Measurements from ENCODE around the gene TPRN. TPM values are rescaled to one million over a fixed set of nuclear protein-coding genes. Genes with fewer than 3 reads are reported as not detected.

Gene TPRN
- total RNA-seq, 1 donor from 2014 or later: 19.8 TPM

DNA sequence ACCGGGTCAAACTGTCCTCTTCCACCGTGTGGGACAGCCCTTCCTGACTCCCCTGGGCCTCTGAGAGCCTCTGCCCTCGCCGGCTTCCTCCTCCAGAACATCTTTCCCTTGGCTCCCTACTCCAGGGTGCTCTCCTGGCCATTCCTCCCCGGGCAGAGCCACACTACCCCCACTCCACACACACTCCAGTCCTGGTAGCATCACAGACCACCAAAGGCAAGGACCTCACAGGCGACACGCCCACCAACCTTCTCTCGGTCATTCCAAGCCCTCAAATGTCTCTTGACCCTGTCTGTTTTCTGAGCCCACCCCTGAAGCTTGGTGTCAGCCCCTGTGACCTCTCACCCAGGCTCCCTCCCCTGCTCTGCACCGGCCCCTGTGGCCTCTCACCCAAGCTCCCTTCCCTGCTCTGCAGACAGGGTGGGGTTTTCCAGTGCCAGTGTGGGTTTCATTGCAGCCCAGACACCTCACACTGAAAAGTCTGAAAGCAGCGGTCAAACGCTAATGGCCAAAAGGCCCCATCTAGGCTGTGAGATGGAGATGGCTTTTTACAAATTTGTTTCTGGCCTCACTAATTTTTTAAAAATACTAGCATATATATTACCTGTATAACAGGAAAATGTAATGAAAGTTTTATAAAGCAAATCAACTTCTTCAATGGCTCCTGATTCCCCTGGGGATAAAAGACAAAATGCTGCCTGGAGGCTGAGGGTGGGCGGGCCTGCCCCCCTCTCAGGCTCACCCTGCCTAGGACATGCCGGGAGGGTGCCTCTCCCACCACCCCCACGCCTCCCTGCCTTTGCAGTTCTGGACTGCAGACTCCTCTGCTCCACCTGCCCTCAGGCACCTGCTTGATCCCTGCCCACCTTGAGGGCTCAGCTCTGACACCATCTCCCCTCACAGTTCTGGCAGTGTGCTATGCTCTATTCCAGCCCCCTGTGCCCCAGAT is 41.2 kb downstream of the TPRN start:
- H3K4me1 Mint-ChIP-seq (ENCODE audit: unreplicated experiment): no peaks in the 10 kb centered on the region
- H3K36me3 Mint-ChIP-seq (ENCODE audit: unreplicated experiment): no peaks in the 10 kb centered on the region
- DNase-seq (ENCODE audit: extremely low spot score, unreplicated experiment): no peak
- H3K4me3 Mint-ChIP-seq (ENCODE audit: unreplicated experiment): no peak overlapping the region
- peaks cover 15% of the 10 kb centered on the region for H3K27me3 Mint-ChIP-seq (ENCODE audit: unreplicated experiment)
- no peaks in the 10 kb centered on the region for H3K9me3 Mint-ChIP-seq (ENCODE audit: unreplicated experiment)
- TF ChIP-seq, protein P1, sequence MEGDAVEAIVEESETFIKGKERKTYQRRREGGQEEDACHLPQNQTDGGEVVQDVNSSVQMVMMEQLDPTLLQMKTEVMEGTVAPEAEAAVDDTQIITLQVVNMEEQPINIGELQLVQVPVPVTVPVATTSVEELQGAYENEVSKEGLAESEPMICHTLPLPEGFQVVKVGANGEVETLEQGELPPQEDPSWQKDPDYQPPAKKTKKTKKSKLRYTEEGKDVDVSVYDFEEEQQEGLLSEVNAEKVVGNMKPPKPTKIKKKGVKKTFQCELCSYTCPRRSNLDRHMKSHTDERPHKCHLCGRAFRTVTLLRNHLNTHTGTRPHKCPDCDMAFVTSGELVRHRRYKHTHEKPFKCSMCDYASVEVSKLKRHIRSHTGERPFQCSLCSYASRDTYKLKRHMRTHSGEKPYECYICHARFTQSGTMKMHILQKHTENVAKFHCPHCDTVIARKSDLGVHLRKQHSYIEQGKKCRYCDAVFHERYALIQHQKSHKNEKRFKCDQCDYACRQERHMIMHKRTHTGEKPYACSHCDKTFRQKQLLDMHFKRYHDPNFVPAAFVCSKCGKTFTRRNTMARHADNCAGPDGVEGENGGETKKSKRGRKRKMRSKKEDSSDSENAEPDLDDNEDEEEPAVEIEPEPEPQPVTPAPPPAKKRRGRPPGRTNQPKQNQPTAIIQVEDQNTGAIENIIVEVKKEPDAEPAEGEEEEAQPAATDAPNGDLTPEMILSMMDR (IDR thresholded peaks at IDR 0.05): no peak
- H3K27ac Mint-ChIP-seq (ENCODE audit: unreplicated experiment): no peak overlapping the region

DNA sequence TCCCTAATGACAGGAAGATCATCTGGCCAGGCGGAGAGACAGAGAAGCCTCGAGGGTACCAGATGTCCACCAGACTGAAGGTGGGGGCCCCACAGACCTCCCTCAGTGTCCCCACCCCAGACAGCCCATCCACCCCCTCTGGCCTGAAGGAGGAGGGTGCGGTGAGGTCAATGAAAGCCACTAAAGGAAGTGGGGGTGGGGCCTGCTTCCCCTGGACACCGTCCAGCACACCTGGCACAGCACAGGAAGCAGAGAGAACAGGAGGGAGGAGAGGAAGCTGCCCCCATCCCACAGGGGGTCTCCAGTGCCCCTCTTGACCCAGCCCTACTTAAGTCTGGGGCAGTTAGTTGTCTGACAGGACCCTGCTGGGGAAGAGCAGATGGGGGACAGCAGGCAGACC is 41.9 kb downstream of the TPRN start:
- peaks cover 12% of the 10 kb centered on the region for H3K27me3 Mint-ChIP-seq (ENCODE audit: unreplicated experiment)
- H3K4me1 Mint-ChIP-seq (ENCODE audit: unreplicated experiment): no peaks in the 10 kb centered on the region
- no peaks in the 10 kb centered on the region for H3K9me3 Mint-ChIP-seq (ENCODE audit: unreplicated experiment)
- no peak for DNase-seq (ENCODE audit: extremely low spot score, unreplicated experiment)
- H3K4me3 Mint-ChIP-seq (ENCODE audit: unreplicated experiment): no peak overlapping the region
- H3K27ac Mint-ChIP-seq (ENCODE audit: unreplicated experiment): no peak overlapping the region
- H3K36me3 Mint-ChIP-seq (ENCODE audit: unreplicated experiment): no peaks in the 10 kb centered on the region
- TF ChIP-seq, protein P1 (IDR thresholded peaks at IDR 0.05): no peak

DNA sequence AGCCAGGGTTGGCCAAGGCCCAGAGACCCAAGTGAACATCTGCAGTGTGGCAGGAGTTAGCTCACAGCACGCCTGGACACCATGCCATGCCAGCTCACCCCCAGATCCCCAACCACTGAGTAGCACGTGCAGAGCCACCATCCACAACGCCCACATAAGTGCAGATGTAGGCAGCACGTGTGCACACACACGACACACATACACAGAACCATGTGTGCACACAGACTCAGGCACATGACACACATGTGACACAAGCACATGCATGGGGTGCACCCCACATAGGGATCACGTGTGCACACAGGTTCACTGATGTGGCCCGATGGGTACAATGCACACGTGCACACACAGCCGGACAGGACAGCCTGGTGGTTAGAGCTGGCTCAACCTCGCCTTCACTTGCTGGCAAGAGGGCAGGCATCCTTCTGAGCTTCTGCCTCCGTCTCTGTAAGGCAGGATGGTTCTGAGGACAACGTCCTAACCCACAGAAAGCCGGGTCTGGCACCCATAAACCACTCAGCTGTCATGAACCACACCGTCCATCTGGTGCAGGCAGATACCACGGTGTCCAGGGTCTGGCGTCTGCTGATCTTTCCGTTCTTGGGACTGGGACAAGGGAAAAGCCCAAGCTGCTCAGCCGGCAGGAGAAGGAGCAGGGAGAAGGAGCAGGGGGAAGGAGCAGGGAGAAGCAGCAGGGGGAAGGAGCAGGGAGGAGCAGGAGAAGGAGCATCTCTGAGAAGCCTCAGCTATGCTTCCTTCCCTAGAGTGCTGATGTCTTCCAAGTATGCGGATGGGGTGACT is 42.7 kb downstream of the TPRN start:
- TF ChIP-seq, protein P1 (IDR thresholded peaks at IDR 0.05): no peak
- no peaks in the 10 kb centered on the region for H3K9me3 Mint-ChIP-seq (ENCODE audit: unreplicated experiment)
- no peak overlapping the region for H3K27ac Mint-ChIP-seq (ENCODE audit: unreplicated experiment)
- no peaks in the 10 kb centered on the region for H3K36me3 Mint-ChIP-seq (ENCODE audit: unreplicated experiment)
- H3K27me3 Mint-ChIP-seq (ENCODE audit: unreplicated experiment): peaks cover 9% of the 10 kb centered on the region
- no peaks in the 10 kb centered on the region for H3K4me1 Mint-ChIP-seq (ENCODE audit: unreplicated experiment)
- no peak for DNase-seq (ENCODE audit: extremely low spot score, unreplicated experiment)
- H3K4me3 Mint-ChIP-seq (ENCODE audit: unreplicated experiment): no peak overlapping the region

DNA sequence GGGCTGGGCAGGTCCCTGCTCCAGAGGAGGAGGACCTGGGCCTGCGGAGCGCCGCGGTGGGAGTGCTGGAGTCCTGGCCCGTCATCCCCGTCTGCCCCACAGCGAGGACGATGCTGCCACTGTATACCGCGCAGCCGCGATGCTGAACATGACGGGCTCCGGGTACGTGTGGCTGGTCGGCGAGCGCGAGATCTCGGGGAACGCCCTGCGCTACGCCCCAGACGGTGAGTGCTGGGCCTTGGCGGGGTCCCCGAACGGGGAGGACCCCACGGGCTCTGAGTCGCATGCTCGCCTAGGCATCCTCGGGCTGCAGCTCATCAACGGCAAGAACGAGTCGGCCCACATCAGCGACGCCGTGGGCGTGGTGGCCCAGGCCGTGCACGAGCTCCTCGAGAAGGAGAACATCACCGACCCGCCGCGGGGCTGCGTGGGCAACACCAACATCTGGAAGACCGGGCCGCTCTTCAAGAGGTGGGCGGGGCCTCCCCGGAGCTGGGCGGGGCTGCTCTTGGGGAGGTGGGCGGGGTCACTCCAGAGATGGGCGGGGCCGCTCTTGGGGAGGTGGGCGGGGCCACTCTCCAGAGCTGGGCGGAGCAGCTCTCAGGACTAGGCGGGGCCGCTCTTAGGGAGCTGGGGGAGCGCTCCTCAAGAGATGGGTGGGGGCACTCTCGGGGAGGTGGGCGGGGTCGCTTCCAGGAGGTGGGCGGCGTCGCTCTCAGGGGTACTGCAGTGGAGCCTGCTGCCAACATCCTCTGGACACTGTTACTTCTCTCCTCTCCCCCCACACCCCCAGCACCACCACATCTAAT is 43.8 kb downstream of the TPRN start:
- Mint-ChIP-seq H3K27ac (ENCODE audit: unreplicated experiment) (no peak overlapping the region), H3K27me3 (ENCODE audit: unreplicated experiment) (peaks cover 9% of the 10 kb centered on the region), H3K4me1 (ENCODE audit: unreplicated experiment) (no peaks in the 10 kb centered on the region), H3K4me3 (ENCODE audit: unreplicated experiment) (no peak overlapping the region), H3K9me3 (ENCODE audit: unreplicated experiment) (no peaks in the 10 kb centered on the region), H3K36me3 (ENCODE audit: unreplicated experiment) (no peaks in the 10 kb centered on the region)
- DNase-seq (ENCODE audit: extremely low spot score, unreplicated experiment): no peak
- TF ChIP-seq, protein P1 (IDR thresholded peaks at IDR 0.05): no peak

All from osteocyte (in vitro differentiated cells).